IMR-90 (cell line): Measurements from ENCODE around the gene CASP6. TPM values are rescaled to one million over a fixed set of nuclear protein-coding genes. Genes with fewer than 3 reads are reported as not detected.

Experiments
- ATAC-seq: fragments of 200-7000 bp; cut with Tn5 transposase; 2 replicates; pipeline ENCODE4 v1.9.1; 2020; ENCODE audit warnings: low read depth, mild to moderate bottlenecking, moderate library complexity
- BruUV-seq: library from RNA; stranded (reverse); fragments of 400-500 nt; replicated peaks from 2 replicates; lab custom pipeline; 2021; lab: Mats Ljungman, UMichigan
- CTCF ChIA-PET: fragments of 300-600 bp; formaldehyde crosslinking; extraction: SDS; loops from one replicate; lab custom pipeline; 2021; ENCODE audit warnings: antibody characterized with exemption; lab: Yijun Ruan, JAX
- POLR2A ChIA-PET: fragments of 300-600 bp; sonication (Branson Sonifier 250); formaldehyde crosslinking; loops from one replicate; lab custom pipeline; 2022; ENCODE audit warnings: antibody characterized with exemption; ENCODE audit not compliant: unreplicated experiment; lab: Charles Lee
- DNase-seq: peaks from one replicate; pipeline ENCODE4 v3.0.0; 2013
- H2AFZ ChIP-seq: replicated peaks from 2 replicates; pipeline ENCODE3; 2013; ENCODE audit warnings: low read length, mild to moderate bottlenecking; ENCODE audit not compliant: poor library complexity
- H2AK5ac ChIP-seq: 2 replicates; pipeline ENCODE4 v1.6.1; 2013; ENCODE audit warnings: low read depth, low read length, inconsistent platforms
- H2AK9ac ChIP-seq: replicated peaks from 2 replicates; pipeline ENCODE3; 2013; ENCODE audit warnings: mild to moderate bottlenecking, low read depth, low read length, moderate library complexity; ENCODE audit not compliant: poor library complexity
- H2BK120ac ChIP-seq: 2 replicates; pipeline ENCODE4 v1.6.1; 2013; ENCODE audit warnings: low read depth, low read length, inconsistent platforms
- H2BK15ac ChIP-seq: 3 replicates; pipeline ENCODE4 v1.6.1; 2013; ENCODE audit warnings: low read depth, low read length, inconsistent platforms
- H2BK20ac ChIP-seq: 2 replicates; pipeline ENCODE4 v1.6.1; 2013; ENCODE audit warnings: low read depth, mild to moderate bottlenecking, inconsistent platforms, low read length, moderate library complexity
- H2BK5ac ChIP-seq: 2 replicates; pipeline ENCODE4 v1.6.1; 2013; ENCODE audit warnings: mild to moderate bottlenecking, low read depth, low read length, inconsistent platforms; ENCODE audit not compliant: poor library complexity, severe bottlenecking
- H3K14ac ChIP-seq: replicated peaks from 2 replicates; pipeline ENCODE4 v1.6.1; 2013; ENCODE audit warnings: low read depth, low read length, inconsistent platforms
- H3K18ac ChIP-seq: 2 replicates; pipeline ENCODE4 v1.6.1; 2013; ENCODE audit warnings: low read depth, low read length, control low read depth
- H3K23ac ChIP-seq: 2 replicates; pipeline ENCODE4 v1.6.1; 2013; ENCODE audit warnings: low read depth, low read length, inconsistent platforms
- H3K27ac ChIP-seq: 2 replicates; pipeline ENCODE4 v1.5.1; 2013; ENCODE audit warnings: mild to moderate bottlenecking, control low read depth, low read length; ENCODE audit not compliant: insufficient read depth
- H3K27me3 ChIP-seq: 2 replicates; pipeline ENCODE4 v1.6.1; 2013; ENCODE audit warnings: low read length; ENCODE audit not compliant: control insufficient read depth, insufficient read depth
- H3K36me3 ChIP-seq: 2 replicates; pipeline ENCODE4 v1.6.1; 2013; ENCODE audit warnings: low read length, mixed read lengths; ENCODE audit not compliant: control insufficient read depth, insufficient read depth
- H3K4ac ChIP-seq: 2 replicates; pipeline ENCODE4 v1.6.1; 2013; ENCODE audit warnings: low read depth, low read length, inconsistent platforms
- H3K4me1 ChIP-seq: 2 replicates; pipeline ENCODE4 v1.6.1; 2013; ENCODE audit warnings: low read length, mixed read lengths; ENCODE audit not compliant: control insufficient read depth, insufficient read depth
- H3K4me2 ChIP-seq: 2 replicates; pipeline ENCODE4 v1.6.1; 2013; ENCODE audit warnings: low read depth, mild to moderate bottlenecking, control low read depth, low read length, moderate library complexity
- H3K4me3 ChIP-seq: 2 replicates; pipeline ENCODE4 v1.5.1; 2013; ENCODE audit warnings: low read depth, mild to moderate bottlenecking, control low read depth, low read length, moderate library complexity; ENCODE audit not compliant: insufficient read depth
- H3K56ac ChIP-seq: 2 replicates; pipeline ENCODE4 v1.6.1; 2013; ENCODE audit warnings: low read length, inconsistent platforms; ENCODE audit not compliant: insufficient read depth; ENCODE audit errors: extremely low read depth
- H3K79me1 ChIP-seq, 2 experiments: 2 replicates each; pipeline ENCODE4 v1.6.1; 2013; ENCODE audit warnings: low read length in 2 of 2, inconsistent platforms in 1 of 2, low read depth in 1 of 2
- H3K9ac ChIP-seq: 2 replicates; pipeline ENCODE4 v1.6.1; 2013; ENCODE audit warnings: low read depth, low read length, control low read depth
- H3K9me1 ChIP-seq: 2 replicates; pipeline ENCODE4 v1.6.1; 2013; ENCODE audit warnings: low read length, inconsistent platforms; ENCODE audit not compliant: insufficient read depth
- H3K9me3 ChIP-seq: 2 replicates; pipeline ENCODE4 v1.6.1; 2013; ENCODE audit warnings: low read length; ENCODE audit not compliant: control insufficient read depth, insufficient read depth
- H4K20me1 ChIP-seq: 2 replicates; pipeline ENCODE4 v1.6.1; 2013; ENCODE audit warnings: low read length, inconsistent platforms; ENCODE audit not compliant: insufficient read depth
- H4K5ac ChIP-seq: 2 replicates; pipeline ENCODE4 v1.6.1; 2013; ENCODE audit warnings: mild to moderate bottlenecking, low read depth, low read length, control low read depth
- H4K8ac ChIP-seq, 2 experiments: 2 replicates each; pipeline ENCODE4 v1.6.1; 2013; ENCODE audit warnings: low read depth in 2 of 2, low read length in 2 of 2, control low read depth in 1 of 2, inconsistent platforms in 1 of 2
- H4K91ac ChIP-seq: 2 replicates; pipeline ENCODE4 v1.6.1; 2013; ENCODE audit warnings: low read depth, low read length, inconsistent platforms; ENCODE audit not compliant: insufficient read depth
- CTCF ChIP-seq: conservative IDR thresholded peaks from 2 replicates; pipeline ENCODE4 v1.5.1; 2012; ENCODE audit warnings: mild to moderate bottlenecking, low read depth, low read length, improper control_type of control experiment
- ELK1 ChIP-seq: fragments of 150-350 bp; IDR thresholded peaks from 2 replicates; pipeline ENCODE4 v1.6.1; 2016; ENCODE audit warnings: low read depth, mild to moderate bottlenecking, low read length, moderate library complexity, borderline replicate concordance
- FOS ChIP-seq: fragments of 150-350 bp; IDR thresholded peaks from 2 replicates; pipeline ENCODE4 v1.6.1; 2016; ENCODE audit warnings: low read depth, low read length
- MAFK ChIP-seq: IDR thresholded peaks from 2 replicates; pipeline ENCODE4 v1.6.1; 2012; ENCODE audit warnings: low read depth, low read length, improper control_type of control experiment
- MAZ ChIP-seq: IDR thresholded peaks from 2 replicates; pipeline ENCODE4 v1.6.1; 2012; ENCODE audit warnings: low read depth, mild to moderate bottlenecking, low read length, improper control_type of control experiment, moderate library complexity, borderline replicate concordance
- MXI1 ChIP-seq: IDR thresholded peaks from 2 replicates; pipeline ENCODE4 v1.6.1; 2012; ENCODE audit warnings: low read depth, mild to moderate bottlenecking, low read length, moderate library complexity, borderline replicate concordance
- NFE2L2 ChIP-seq: fragments of 150-350 bp; IDR thresholded peaks from 2 replicates; pipeline ENCODE4 v1.6.1; 2016; ENCODE audit warnings: low read depth, mild to moderate bottlenecking, low read length
- RAD21 ChIP-seq: IDR thresholded peaks from 2 replicates; pipeline ENCODE4 v1.6.1; 2012; ENCODE audit warnings: low read length, improper control_type of control experiment
- RCOR1 ChIP-seq: IDR thresholded peaks from 2 replicates; pipeline ENCODE4 v1.6.1; 2012; ENCODE audit warnings: mild to moderate bottlenecking, low read length, improper control_type of control experiment; ENCODE audit not compliant: insufficient replicate concordance
- SMC3 ChIP-seq: fragments of 150-350 bp; IDR thresholded peaks from 2 replicates; pipeline ENCODE4 v1.6.1; 2016; ENCODE audit warnings: low read depth, mild to moderate bottlenecking, antibody characterized with exemption, low read length, moderate library complexity
- USF2 ChIP-seq: fragments of 150-350 bp; IDR thresholded peaks from 2 replicates; pipeline ENCODE4 v1.6.1; 2017; ENCODE audit warnings: mild to moderate bottlenecking, antibody characterized with exemption, low read length, low read depth
- dilution Hi-C: fragments of 300-500 bp; cut with HindIII; formaldehyde crosslinking; loops from one replicate; pipeline ENCODE4 v1.14.3; 2018; ENCODE audit warnings: low sequenced_read_pairs; ENCODE audit not compliant: unreplicated experiment
- in situ Hi-C: fragments of 300-500 bp; cut with MboI; formaldehyde crosslinking; loops from 3 replicates; pipeline ENCODE4 v1.14.3; 2019; ENCODE audit warnings: low sequenced_read_pairs, inconsistent platforms, mixed read lengths
- intact Hi-C: fragments of 100-400 bp; cut with micrococcal nuclease; formaldehyde crosslinking; loops from 2 replicates; pipeline ENCODE4 v1.10.0; 2022
- polyA plus RNA-seq, 3 experiments: library from polyadenylated mRNA; depleted of rRNA; stranded (reverse); fragments of >200 nt; gene quantifications; 2 replicates each; pipeline ENCODE4 v1.2.3, GENCODE V29; 2012; ENCODE audit warnings: low replicate concordance in 1 of 3
- total RNA-seq: library from RNA; depleted of rRNA; stranded (reverse); fragments of >200 nt; gene quantifications from 2 replicates; pipeline ENCODE4 v1.2.3, GENCODE V29; 2012

Gene CASP6
- total and polyA plus RNA-seq, 2 of the 4 experiments (the other 2 are of a cell fraction), result 25.0 to 44.1 TPM

- Histone ChIP-seq H2BK20ac (no peak overlapping the region), H3K4me3 (no peak overlapping the region), H4K20me1 (no peaks in the 10 kb centered on the region), H3K18ac (no peak overlapping the region), H2AK9ac (no peak overlapping the region), H3K56ac (no peak overlapping the region), H2BK120ac (no peak overlapping the region), H3K9me1 (peaks cover 3% of the 10 kb centered on the region; the same call in 1 of the 2 replicates), H3K4me2 (no peak overlapping the region), H3K14ac (no peak overlapping the region), H3K79me1 (no peaks in the 10 kb centered on the region; a peak in 1 of 4 replicates), H2AFZ (no peak overlapping the region), H3K36me3 (peaks cover 4% of the 10 kb centered on the region; the same call in 1 of the 2 replicates), H3K9ac (no peak overlapping the region), H3K27ac (no peak overlapping the region), H3K4ac (no peak overlapping the region), H2AK5ac (no peak overlapping the region), H4K8ac (no peak overlapping the region), H3K4me1 (no peaks in the 10 kb centered on the region), H4K5ac (no peak overlapping the region), H2BK15ac (no peak overlapping the region), H3K27me3 (no peaks in the 10 kb centered on the region), H4K91ac (no peak overlapping the region), H3K23ac (no peak overlapping the region), H2BK5ac (no peak overlapping the region), H3K9me3 (no peaks in the 10 kb centered on the region)
- ATAC-seq (no peak), DNase-seq (no peak)
- ChIA-PET POLR2A (no interaction called here), CTCF (no interaction called here)
- dilution Hi-C loops (no loop called here), intact Hi-C loops (no loop called here), in situ Hi-C loops (no loop called here)
- TF ChIP-seq NFE2L2 (no peak), RCOR1 (no peak), RAD21 (no peak), MXI1 (no peak), ELK1 (no peak), MAZ (no peak), MAFK (no peak), SMC3 (no peak), USF2 (no peak), CTCF (no peak), FOS (no peak)
- BruUV-seq, result no TSS peak
Observed at GRCh38 chr4:109684727-109685126, 18.5 kb downstream of the CASP6 start.
